ENCODE measurements around the gene CIB1.

CIB1 gene

GRCh38 chr15:90239371-90239770, 5.6 kb upstream of the CIB1 start:
- DNase-seq, result no peak

- no peak for DNase-seq
Observed at GRCh38 chr15:90234096-90234988, 601 bp upstream of the CIB1 start, which contains the start of gene GDPGP1. Gene GDPGP1, plus strand, starts transcription at chr15:90234209. Its CDS starts 6,700 bp downstream, at chr15:90240909.

GRCh38 chr15:90232941-90233386, 777 bp downstream of the CIB1 start:
- no peak for DNase-seq

GRCh38 chr15:90232196-90232595, 1.5 kb downstream of the CIB1 start:
- no peak for DNase-seq

- DNase-seq, result peak; percentile 78
Observed at GRCh38 chr15:90231028-90232017, 2.4 kb downstream of the CIB1 start.

GRCh38 chr15:90230610-90231009, 3.1 kb downstream of the CIB1 start:
- DNase-seq, result no peak

DNA sequence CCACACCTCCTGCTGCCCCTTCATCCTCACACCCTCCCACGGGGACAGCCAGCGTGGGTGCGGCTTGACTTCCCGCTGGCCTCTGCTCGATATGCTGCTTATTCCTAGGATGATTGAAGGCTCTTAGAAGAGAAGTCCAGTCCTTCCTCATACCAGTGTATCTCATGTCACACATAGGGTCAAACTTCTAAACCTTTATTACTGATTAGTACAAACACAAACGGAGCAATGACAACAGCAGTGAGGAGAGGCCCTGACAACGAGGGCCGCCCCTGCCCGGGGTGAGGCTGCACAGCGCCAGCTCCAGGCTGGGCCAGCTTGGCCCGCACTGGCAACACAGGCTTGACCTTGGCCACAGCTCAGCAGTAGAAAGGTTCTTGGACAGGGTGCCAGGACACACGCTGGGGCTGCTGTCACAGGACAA, 3.7 kb downstream of the CIB1 start:
- no peak for DNase-seq

- no peak for DNase-seq
Observed at GRCh38 chr15:90228960-90229359, 4.8 kb downstream of the CIB1 start.

- DNase-seq, result no peak
Observed at GRCh38 chr15:90227816-90228772, 5.6 kb downstream of the CIB1 start.

DNA sequence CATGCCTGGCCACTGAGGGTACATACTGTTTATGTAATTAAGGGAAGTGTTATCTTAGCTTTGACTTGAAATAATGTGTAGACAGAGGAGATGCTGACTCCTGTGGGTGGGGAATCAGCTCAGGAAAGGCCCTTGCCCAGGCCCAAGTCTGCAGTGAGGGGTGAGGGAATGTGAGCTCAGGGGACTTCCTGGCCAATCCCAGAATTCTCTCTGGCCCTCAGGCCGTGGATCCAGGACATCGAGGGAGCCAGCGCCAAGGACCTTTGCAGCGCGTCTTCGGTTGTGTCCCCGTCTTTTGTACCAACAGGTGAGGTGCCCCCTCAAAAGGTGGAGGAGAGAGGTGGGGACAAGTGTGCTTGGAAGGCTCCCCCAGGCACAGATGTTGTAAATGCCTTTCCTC, 6.4 kb downstream of the CIB1 start:
- DNase-seq, result no peak

DNA sequence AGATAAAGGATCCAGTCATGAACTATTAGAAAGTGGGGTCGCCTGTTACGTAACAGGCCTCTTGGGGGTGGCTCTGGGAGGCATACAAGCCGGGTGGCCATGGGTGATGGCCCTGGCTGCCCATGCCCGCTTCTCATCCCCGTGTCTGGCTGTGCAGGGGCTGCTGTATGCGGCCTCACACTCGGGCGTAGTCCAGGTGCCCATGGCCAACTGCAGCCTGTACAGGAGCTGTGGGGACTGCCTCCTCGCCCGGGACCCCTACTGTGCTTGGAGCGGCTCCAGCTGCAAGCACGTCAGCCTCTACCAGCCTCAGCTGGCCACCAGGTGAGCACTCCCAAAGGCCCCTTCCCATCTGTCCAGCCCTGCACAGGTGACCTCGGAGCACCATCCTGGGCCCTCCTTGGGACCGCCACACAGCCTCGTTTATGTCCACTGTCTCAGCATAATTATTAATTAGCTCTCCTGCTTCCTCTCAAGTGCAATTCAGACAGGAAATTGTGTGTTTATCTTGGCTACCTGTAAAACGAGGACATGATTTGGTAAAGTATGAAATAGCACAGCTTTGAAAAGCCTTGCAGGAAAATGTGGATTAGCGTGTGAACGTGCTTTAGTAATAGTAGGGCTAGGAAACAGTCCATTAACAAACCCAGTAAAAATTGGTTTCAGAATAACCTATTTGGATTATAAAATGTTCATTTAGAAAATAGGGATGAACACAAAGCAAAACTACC, 8.1 kb downstream of the CIB1 start:
- DNase-seq, result no peak

DNA sequence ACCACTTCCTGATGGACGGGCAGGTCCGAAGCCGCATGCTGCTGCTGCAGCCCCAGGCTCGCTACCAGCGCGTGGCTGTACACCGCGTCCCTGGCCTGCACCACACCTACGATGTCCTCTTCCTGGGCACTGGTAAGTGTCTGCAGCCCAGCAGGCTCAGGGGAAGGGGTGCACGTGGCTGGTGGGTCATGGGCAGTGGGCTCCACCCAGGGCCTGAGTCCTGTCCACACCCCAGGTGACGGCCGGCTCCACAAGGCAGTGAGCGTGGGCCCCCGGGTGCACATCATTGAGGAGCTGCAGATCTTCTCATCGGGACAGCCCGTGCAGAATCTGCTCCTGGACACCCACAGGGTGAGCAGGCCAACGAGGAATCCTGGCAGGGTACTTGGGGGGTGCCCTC, 8.7 kb downstream of the CIB1 start:
- DNase-seq, result no peak

DNA sequence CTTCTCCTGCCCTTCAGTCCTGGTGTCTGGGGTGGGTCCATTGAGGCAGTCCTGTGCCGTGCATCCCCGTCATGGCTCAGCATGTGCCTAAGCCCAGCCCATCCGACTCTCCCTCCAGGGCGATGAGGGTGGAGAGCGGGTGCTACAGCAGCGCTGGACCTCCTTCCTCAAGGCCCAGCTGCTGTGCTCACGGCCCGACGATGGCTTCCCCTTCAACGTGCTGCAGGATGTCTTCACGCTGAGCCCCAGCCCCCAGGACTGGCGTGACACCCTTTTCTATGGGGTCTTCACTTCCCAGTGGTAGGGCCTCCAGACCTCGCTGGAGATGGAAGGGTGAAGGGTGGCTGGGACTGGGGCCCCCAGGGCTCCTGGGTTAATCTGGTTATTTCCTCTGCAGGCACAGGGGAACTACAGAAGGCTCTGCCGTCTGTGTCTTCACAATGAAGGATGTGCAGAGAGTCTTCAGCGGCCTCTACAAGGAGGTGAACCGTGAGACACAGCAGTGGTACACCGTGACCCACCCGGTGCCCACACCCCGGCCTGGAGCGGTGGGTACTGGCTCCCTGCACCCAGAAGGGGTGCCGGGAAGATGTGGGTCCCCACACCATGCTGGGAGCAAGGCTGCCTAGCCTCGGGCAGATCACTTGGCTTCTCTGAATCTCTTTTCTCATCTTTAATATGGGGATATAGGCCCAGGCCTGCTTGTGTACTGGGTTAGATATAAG, 10.1 kb downstream of the CIB1 start:
- DNase-seq, result no peak

DNA sequence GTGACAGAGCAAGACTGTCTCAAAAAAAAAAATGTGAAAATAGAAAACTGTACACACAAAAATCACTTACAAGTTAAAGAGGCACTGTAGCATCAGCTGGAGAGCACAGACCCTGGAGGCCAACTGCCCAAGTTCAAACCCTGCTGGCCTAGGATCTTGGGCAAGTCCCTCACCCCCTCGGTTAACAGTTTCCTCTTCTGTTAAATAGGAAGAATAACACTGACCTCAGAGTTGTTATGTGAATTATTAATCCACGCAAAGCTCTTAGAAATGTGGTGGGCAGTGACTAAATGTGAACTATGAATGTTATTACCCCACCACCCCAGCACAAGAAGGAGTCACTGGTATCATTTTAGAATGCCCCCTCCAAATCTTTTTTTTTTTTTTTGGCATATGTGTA, 11.2 kb downstream of the CIB1 start:
- no peak for DNase-seq

DNA sequence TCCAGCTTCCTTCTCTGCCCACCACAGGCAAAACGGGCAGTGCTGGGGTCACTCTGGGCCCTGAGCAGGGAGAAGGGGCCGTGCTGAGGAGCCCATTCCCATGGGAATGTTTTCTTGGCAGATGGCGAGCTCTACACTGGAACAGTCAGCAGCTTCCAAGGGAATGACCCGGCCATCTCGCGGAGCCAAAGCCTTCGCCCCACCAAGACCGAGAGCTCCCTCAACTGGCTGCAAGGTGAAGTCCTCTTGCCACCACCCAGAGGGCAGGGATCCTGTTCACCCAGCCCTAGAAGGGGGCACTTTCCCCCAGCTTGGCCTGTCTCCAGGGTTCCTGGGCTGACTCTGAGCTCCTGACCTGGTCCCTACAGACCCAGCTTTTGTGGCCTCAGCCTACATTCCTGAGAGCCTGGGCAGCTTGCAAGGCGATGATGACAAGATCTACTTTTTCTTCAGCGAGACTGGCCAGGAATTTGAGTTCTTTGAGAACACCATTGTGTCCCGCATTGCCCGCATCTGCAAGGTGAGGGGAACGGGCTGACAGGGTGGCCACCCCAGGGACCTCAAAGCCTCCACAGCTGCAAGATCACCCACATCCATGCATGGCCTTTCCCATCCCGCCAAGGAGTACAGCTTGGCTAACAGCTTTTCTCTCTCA, 12.4 kb downstream of the CIB1 start:
- no peak for DNase-seq

DNA sequence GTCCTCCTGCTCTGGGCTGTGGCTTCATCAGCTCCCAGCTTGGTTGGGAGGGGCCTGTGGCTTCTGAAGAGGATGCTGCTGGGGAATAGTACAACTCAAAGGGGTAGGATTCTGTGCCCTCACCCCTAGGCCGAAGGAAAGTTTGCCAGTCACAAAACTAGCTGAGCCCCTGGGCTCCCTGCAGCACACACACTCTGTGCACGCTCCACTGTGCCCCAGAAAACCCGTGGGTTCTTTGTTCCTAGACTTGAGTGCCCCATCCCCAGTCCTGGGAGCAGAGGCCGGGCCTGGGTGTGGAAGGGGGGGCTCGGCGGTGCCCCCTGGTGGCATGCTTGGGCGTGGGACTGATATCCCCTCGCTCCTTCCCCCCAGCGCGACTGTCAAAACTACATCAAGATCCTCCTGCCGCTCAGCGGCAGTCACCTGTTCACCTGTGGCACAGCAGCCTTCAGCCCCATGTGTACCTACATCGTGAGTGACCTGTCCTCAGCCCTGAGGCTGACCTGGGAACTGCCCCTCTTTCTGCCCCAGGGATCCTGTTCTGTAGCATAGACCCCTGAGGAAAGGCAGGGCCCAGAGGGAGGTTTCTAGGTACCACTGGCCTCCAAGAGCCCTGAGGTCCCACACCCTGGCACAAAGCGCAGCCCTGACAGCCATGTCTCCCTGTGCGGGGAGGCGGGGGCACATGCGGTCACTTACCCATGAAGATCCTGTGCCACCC, 14.2 kb downstream of the CIB1 start:
- DNase-seq, result peak; percentile 42

GRCh38 chr15:90217671-90218394, 15.9 kb downstream of the CIB1 start:
- no peak for DNase-seq

DNA sequence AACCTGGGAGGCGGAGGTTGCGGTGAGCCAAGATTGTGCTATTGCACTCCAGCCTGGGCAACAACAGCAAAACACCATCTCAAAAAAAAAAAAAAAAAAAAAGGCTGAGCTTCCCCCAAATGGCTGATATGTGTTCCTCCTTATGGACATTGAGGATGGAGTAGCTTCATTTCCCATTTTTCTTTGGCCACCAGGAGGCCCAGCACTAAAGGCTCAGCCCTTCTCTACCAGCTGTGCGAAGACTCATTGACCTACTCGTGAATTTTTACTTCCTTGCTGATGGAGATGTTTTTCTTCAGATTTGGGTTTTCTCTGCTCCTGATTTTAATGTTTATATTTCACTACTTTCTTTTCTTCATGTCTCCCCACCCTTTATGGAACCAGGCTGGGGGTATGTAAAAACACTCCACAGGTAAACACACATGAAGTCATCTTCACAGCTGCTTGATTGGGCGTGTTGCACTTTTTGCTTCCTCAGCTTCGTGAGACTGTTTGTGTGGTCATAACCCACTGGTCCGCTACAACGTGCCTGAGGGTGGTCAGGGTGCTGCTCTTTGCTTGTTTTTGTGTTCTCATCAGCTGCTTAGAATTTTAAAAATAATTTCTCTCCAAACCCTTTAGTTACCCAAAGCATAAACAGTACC, 19.1 kb downstream of the CIB1 start:
- DNase-seq, result no peak

Measured in effector CD4-positive, alpha-beta T cell (primary cell).